Vagina (tissue), 2 donors: Measurements from ENCODE around the gene GSTM4.
"Not testable (repeated sequence)": the region's sequence is repeated elsewhere in the genome, so short reads cannot be mapped to it uniquely, and the experiment has no call there.

Experiments used
- POLR2A ChIP-seq, 2 donors: fragments of 450-650 bp; IDR thresholded peaks; one replicate each; pipeline ENCODE4 v1.6.1; 2017; ENCODE audit warnings: antibody characterized with exemption in 2 of 2, mild to moderate bottlenecking in 2 of 2, moderate library complexity in 2 of 2
- POLR2AphosphoS5 ChIP-seq, 2 donors: sonication (generic); formaldehyde crosslinking; IDR thresholded peaks; one replicate each; pipeline ENCODE4 v1.9.0; 2017; ENCODE audit warnings: antibody characterized with exemption in 2 of 2, mild to moderate bottlenecking in 2 of 2, low read depth in 1 of 2; ENCODE audit not compliant: insufficient read depth in 1 of 2
- TF ChIP-seq, protein P1 (sequence below), 3 experiments: fragments of 450-650 bp in 2 of 3; fragments of 200-600 bp in 1 of 3; sonication (generic) in 1 of 3; IDR thresholded peaks; one replicate each; pipeline ENCODE4 v1.5.1; 2017 to 2019; ENCODE audit warnings: antibody characterized with exemption in 3 of 3, mild to moderate bottlenecking in 2 of 3, moderate library complexity in 2 of 3

DNA sequence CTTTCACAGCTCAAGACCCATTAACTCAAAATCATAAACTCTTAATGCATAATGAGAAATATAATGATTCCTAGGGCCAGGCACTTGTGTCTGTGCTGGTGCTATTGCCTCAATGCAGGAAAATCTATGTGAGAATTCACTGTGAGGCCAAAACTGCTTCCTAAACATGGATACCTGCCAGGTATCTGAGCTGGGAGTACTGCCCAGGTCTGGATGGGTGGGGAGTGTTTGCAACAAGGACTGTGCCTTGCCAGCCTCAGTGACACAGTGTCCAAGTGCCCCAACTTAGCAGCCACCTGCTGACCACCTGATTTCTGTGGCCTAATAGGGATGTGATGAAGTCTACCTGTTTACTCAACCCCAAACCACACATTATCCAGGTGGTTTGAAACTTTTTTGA lies 53.9 kb downstream of the GSTM4 start:
- not testable (repeated sequence) for TF ChIP-seq POLR2A (IDR thresholded peaks at IDR 0.05); POLR2AphosphoS5 (IDR thresholded peaks at IDR 0.05; ENCODE audit: insufficient read depth in 1 of 2, low read depth in 1 of 2)
- TF ChIP-seq, protein P1, sequence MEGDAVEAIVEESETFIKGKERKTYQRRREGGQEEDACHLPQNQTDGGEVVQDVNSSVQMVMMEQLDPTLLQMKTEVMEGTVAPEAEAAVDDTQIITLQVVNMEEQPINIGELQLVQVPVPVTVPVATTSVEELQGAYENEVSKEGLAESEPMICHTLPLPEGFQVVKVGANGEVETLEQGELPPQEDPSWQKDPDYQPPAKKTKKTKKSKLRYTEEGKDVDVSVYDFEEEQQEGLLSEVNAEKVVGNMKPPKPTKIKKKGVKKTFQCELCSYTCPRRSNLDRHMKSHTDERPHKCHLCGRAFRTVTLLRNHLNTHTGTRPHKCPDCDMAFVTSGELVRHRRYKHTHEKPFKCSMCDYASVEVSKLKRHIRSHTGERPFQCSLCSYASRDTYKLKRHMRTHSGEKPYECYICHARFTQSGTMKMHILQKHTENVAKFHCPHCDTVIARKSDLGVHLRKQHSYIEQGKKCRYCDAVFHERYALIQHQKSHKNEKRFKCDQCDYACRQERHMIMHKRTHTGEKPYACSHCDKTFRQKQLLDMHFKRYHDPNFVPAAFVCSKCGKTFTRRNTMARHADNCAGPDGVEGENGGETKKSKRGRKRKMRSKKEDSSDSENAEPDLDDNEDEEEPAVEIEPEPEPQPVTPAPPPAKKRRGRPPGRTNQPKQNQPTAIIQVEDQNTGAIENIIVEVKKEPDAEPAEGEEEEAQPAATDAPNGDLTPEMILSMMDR (IDR thresholded peaks at IDR 0.05), result not testable (repeated sequence)
